HUES48 (cell line): Measurements from ENCODE around the gene JOSD1.

ENCODE experiments used
- H3K27ac ChIP-seq: one replicate; pipeline ENCODE4 v1.7.0; 2013; ENCODE audit warnings: low read depth, low read length, inconsistent platforms
- H3K27me3 ChIP-seq: 2 replicates; pipeline ENCODE4 v1.6.1; 2013; ENCODE audit warnings: mild to moderate bottlenecking, low read length; ENCODE audit not compliant: control insufficient read depth, insufficient read depth
- H3K36me3 ChIP-seq: 2 replicates; pipeline ENCODE4 v1.6.1; 2013; ENCODE audit warnings: low read length; ENCODE audit not compliant: control insufficient read depth, insufficient read depth
- H3K4me1 ChIP-seq: 2 replicates; pipeline ENCODE4 v1.6.1; 2013; ENCODE audit warnings: mild to moderate bottlenecking, low read length; ENCODE audit not compliant: control insufficient read depth, insufficient read depth
- H3K4me3 ChIP-seq: 2 replicates; pipeline ENCODE4 v1.5.1; 2013; ENCODE audit warnings: mild to moderate bottlenecking, low read depth, low read length
- H3K9ac ChIP-seq: 2 replicates; pipeline ENCODE4 v1.6.1; 2013; ENCODE audit warnings: mild to moderate bottlenecking, low read depth, low read length, moderate library complexity
- H3K9me3 ChIP-seq: 2 replicates; pipeline ENCODE4 v1.6.1; 2013; ENCODE audit warnings: low read length; ENCODE audit not compliant: control insufficient read depth, insufficient read depth

JOSD1 gene

DNA sequence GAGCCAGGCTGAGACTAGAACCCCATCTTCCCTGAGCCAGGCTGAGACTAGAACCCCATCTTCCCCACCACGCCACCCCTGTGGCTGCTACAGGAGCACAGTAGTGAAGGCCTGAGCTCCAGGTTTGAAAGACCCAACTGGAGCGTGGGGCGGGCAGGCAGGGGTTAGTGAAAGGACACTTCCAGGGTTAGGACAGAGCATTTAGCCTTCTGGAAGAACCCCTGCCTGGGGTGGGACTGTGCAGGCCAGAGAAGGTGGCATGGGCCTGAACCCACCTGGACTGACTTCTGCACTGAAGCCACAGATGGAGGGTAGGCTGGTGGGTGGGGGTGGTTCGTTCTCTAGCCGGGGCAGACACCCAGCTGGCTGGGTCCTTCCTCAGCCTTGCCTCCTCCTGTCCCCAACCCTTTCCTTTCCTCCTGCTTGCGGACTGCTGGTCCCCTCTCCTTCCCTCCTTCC lies 31.0 kb upstream of the JOSD1 start:
- Histone ChIP-seq H3K4me3 (no peak overlapping the region), H3K9me3 (no peaks in the 10 kb centered on the region), H3K27me3 (no peaks in the 10 kb centered on the region), H3K36me3 (peaks cover 82% of the 10 kb centered on the region), H3K4me1 (no peaks in the 10 kb centered on the region), H3K9ac (no peak overlapping the region), H3K27ac (no peak overlapping the region)

DNA sequence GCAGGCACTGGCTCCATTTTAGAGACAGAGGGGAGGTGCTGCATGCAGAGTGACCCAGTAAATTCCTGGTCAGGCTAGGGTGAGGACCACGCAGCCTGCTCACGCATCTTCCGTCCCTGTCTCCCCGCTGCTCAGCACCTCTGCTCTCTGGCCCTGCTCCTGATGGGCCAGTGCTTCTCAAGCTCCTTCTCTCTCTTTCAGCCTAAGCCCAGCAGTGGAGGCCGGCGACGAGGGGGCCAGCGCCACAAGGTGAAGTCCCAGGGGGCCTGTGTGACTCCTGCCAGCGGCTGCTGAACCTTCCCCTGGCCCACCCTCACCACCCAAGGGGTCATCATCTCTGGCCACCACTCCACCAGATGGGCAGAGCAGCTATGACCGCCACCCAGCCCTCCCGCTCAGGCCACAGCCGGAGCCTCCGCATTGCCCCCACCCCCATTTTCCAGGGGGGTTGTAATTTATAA lies 29.7 kb upstream of the JOSD1 start:
- no peaks in the 10 kb centered on the region for H3K4me1 ChIP-seq
- no peak overlapping the region for H3K27ac ChIP-seq
- H3K4me3 ChIP-seq, result no peak overlapping the region
- peaks cover 90% of the 10 kb centered on the region for H3K36me3 ChIP-seq
- no peaks in the 10 kb centered on the region for H3K27me3 ChIP-seq
- H3K9ac ChIP-seq, result no peak overlapping the region
- H3K9me3 ChIP-seq, result no peaks in the 10 kb centered on the region

DNA sequence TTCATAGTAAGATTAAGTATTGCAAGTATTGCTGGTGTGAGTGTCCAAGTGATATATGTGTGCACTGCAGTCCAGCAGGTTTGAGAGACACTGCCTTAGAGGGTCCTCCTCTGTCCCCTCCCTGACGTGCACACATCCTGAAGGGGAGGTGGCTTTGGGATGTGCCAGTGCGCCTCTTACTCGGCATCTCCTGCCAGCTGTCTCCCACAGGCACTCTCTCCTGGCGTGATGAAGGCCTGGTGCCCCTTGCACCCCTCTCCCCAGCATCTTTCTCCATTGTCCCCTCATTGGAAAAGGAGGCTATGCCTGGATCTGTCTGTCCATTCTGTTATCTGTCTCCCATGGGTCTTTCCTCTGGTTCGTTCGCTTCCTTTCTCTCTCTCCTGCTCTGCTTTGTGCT lies 29.2 kb upstream of the JOSD1 start:
- H3K4me1 ChIP-seq, result no peaks in the 10 kb centered on the region
- peaks cover 95% of the 10 kb centered on the region for H3K36me3 ChIP-seq

GRCh38 chr22:38728871-38729796 lies 28.4 kb upstream of the JOSD1 start:
- H3K9me3 ChIP-seq, result no peaks in the 10 kb centered on the region
- H3K27me3 ChIP-seq, result no peaks in the 10 kb centered on the region
- H3K27ac ChIP-seq, result no peak overlapping the region
- H3K9ac ChIP-seq, result no peak overlapping the region
- H3K4me1 ChIP-seq, result no peaks in the 10 kb centered on the region
- peaks cover 96% of the 10 kb centered on the region for H3K36me3 ChIP-seq
- no peak overlapping the region for H3K4me3 ChIP-seq

More for the DNA sequence above, 29.2 kb upstream of the JOSD1 start:
- H3K4me3 ChIP-seq, result no peak overlapping the region
- H3K27me3 ChIP-seq, result no peaks in the 10 kb centered on the region
- no peaks in the 10 kb centered on the region for H3K9me3 ChIP-seq
- H3K27ac ChIP-seq, result no peak overlapping the region
- H3K9ac ChIP-seq, result no peak overlapping the region

DNA sequence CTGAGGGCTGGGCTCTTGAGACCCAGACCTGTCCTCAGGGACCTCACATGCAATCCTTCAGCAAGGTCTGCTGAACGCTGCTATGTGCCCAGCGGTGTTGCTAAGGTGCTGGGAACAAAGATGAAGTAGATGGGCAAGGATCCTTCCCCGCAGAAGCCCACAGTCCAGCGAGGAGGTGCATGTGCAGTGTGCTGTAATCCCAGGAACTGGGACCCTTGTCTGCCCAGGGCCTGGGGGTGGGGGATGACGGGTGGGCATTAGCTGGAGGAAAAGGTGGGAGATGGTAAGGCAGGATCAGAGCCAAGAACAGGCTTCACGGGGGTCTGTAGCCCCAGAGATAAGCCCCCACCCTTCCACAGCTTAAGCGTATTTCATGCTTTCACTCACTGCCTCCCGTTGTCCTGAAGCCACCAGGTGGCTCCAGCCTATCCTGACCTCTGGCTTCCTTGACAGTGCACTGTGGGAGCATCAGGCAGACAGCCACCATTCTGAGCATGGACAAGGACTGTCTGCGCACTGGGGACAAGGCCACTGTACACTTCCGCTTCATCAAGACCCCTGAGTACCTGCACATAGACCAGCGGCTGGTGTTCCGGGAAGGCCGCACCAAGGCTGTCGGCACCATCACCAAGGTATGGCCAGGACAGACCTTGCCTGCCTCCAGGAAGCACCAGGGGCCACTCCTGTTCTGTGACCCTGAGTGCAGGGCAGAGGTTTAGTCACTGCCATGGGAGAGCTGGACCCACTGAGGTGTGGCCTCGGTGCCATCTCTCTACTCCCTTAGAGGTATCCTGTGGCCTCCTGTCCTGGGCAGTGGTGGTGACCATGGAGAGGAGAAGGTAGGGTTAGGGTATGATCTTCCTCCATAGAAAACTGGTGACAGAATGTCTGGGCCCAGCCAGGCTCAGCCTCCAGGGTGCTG lies 27.0 kb upstream of the JOSD1 start:
- H3K27ac ChIP-seq, result no peak overlapping the region
- no peak overlapping the region for H3K9ac ChIP-seq
- no peaks in the 10 kb centered on the region for H3K9me3 ChIP-seq
- H3K36me3 ChIP-seq, result peaks cover 96% of the 10 kb centered on the region
- no peak overlapping the region for H3K4me3 ChIP-seq
- H3K4me1 ChIP-seq, result no peaks in the 10 kb centered on the region
- no peaks in the 10 kb centered on the region for H3K27me3 ChIP-seq

DNA sequence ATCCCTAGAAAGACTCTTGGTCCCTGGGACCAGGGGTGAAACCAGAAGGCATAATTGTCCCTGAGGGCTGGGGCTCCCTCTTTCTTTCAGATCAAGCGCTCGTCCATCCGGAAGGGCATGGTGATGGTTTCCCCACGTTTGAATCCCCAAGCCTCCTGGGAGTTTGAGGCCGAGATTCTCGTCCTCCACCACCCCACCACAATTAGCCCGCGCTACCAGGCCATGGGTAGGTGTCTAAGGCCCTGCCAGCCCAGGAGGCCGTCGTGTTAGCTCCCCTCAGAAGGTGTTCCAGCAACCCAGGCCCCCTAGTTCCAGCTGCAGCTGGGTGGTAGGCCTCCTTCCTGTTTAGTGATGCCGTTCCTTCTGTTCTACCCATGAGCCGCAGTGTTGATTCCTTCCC lies 26.4 kb upstream of the JOSD1 start:
- H3K9ac ChIP-seq, result no peak overlapping the region
- H3K27me3 ChIP-seq, result no peaks in the 10 kb centered on the region
- no peak overlapping the region for H3K27ac ChIP-seq
- peaks cover 99% of the 10 kb centered on the region for H3K36me3 ChIP-seq
- no peaks in the 10 kb centered on the region for H3K4me1 ChIP-seq
- no peak overlapping the region for H3K4me3 ChIP-seq
- no peaks in the 10 kb centered on the region for H3K9me3 ChIP-seq

- Histone ChIP-seq H3K36me3 (peaks cover 100% of the 10 kb centered on the region), H3K9ac (no peak overlapping the region), H3K4me1 (no peaks in the 10 kb centered on the region), H3K4me3 (no peak overlapping the region), H3K9me3 (no peaks in the 10 kb centered on the region), H3K27ac (no peak overlapping the region), H3K27me3 (no peaks in the 10 kb centered on the region)
Observed at GRCh38 chr22:38725900-38726655, 25.3 kb upstream of the JOSD1 start.

DNA sequence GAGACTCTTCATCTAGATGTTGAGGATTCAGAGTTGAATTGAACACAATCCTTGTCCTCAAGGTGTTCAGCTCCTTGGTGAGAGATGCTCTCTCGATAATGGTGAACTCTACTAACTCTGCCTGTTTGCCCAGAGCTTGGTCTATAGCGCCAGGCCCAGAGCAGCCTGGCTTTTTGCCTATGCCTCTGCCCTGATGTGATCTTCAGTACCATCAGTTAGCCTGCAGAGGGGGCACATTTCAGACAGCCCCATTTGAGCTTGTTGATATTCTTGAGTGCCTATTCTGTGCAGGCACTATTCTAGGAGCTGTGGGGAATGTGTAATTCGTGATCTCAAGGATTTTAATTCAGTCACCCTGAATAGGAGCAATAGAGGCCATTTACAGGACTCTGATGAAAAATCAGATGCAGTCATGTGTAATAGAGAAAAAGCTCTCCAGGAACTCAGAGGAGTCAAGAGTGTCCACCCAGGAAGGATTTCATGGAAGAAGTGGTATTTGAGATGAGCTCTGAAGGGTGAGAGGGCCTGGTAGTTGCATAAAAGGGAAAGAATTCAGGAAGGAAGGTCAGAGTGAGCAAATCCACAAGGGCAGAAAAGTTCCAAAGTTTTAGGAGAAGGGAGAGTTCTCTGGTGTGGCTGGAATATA lies 24.3 kb upstream of the JOSD1 start:
- Histone ChIP-seq H3K36me3 (peaks cover 98% of the 10 kb centered on the region), H3K27ac (no peak overlapping the region), H3K27me3 (no peaks in the 10 kb centered on the region), H3K4me1 (no peaks in the 10 kb centered on the region), H3K4me3 (no peak overlapping the region), H3K9ac (no peak overlapping the region), H3K9me3 (no peaks in the 10 kb centered on the region)

DNA sequence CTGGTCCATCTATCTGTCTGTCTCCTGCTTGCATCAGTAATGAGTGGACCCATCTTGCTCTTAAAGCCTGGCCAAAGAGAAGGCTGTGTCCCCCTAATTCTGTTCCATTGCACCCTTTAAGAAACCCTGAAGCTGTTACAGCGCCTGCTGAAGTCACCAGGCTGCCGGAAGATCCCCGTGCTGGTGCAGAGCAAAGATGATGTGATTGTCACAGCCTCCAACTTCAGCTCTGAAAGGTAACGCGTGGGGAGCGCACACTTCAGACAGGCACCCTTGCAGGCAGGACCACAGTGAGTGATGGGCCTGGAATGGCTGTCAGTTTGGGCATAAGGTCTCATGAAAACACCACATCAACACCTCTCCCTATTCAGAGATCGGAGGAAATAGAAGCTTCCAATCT lies 23.4 kb upstream of the JOSD1 start:
- Histone ChIP-seq H3K9me3 (no peaks in the 10 kb centered on the region), H3K4me3 (no peak overlapping the region), H3K27me3 (no peaks in the 10 kb centered on the region), H3K9ac (no peak overlapping the region), H3K27ac (no peak overlapping the region), H3K4me1 (no peaks in the 10 kb centered on the region), H3K36me3 (peaks cover 94% of the 10 kb centered on the region)

DNA sequence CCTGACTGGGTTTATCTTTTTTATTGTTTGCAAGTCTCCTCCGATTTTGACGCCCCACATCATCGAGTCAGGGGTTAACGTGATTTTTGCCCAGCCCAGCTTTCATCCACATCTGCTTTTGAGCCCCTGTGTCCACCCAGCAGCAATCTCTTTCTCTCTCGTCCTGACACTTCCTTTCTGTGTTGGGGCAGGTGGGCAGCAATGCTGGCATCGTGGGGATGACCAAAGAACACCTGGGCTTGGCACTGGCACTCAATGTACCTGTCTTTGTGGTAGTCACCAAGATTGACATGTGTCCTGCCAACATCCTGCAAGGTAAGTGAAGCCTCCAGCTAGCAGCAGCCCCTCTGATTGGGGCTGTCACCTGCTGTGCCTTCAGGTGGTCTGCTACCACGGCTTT lies 20.8 kb upstream of the JOSD1 start:
- H3K27ac ChIP-seq, result no peak overlapping the region
- no peaks in the 10 kb centered on the region for H3K9me3 ChIP-seq
- no peak overlapping the region for H3K9ac ChIP-seq
- no peaks in the 10 kb centered on the region for H3K27me3 ChIP-seq
- peaks cover 94% of the 10 kb centered on the region for H3K36me3 ChIP-seq
- no peaks in the 10 kb centered on the region for H3K4me1 ChIP-seq
- H3K4me3 ChIP-seq, result no peak overlapping the region
